GM19468 (cell line): Measurements from ENCODE around the gene PDGFD.
"Not testable (repeated sequence)": the region's sequence is repeated elsewhere in the genome, so short reads cannot be mapped to it uniquely, and the experiment has no call there.

ENCODE experiments used
- ATAC-seq: cut with Tn5 transposase; IDR thresholded peaks from one replicate; pipeline ENCODE4 v1.9.1; 2021; ENCODE audit warnings: mild to moderate bottlenecking, moderate library complexity, moderate number of reproducible peaks; ENCODE audit not compliant: unreplicated experiment; ENCODE audit errors: extremely low read depth

Gene PDGFD

DNA sequence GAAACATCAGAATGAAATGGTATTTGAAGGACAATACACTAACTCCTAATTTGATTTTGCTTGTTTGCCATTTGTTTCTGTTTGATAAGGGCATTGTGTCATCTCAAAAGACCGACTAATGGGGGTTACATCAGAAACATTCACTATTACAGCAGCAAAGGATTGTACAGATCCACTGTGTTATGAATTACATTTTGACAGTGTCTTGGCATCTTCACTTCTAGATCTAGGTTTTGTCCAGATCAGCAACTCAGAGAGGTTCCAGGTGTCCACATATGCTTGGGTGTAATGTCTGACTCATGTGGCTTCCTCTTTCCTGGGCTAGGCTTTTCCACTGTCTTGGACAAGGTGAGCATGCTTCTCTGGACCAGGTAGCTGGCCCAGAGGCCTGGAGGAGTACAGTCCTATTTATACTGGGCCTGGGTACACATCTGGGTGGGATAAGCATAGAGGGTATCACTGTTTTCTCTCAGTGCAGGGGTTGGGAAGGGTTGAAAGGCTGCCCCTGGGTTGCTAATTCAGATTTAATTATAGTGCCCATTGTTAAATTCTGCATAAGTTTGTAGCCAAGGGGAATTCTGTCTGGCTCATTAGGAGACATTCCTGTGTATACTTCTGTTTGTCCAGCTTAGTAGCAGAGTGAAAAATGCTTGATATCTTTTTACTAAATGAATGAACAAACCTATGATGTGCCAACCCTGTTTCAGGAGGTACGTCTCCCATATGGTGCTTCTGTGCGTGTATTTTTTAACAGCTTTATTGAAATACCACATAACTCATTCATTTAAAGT is 103.7 kb downstream of the PDGFD start:
- no peak for ATAC-seq

DNA sequence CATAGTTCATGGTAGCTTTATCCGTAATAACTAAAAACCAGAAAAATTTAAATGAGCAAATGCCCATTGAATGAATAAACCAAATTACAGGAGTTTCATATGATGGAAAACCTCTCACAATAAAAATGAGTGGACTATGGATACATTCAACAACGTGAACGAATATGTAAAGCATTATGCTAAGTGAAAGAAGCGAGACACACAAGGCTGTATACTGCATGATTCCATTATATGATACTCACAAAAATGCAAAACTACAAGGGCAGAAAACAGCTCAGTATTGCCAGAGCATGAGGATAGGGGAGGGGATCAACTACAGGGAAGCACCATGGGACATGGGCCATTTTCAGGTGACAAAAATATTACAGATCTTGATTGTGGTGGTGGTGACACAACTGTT is 105.3 kb downstream of the PDGFD start:
- no peak for ATAC-seq

DNA sequence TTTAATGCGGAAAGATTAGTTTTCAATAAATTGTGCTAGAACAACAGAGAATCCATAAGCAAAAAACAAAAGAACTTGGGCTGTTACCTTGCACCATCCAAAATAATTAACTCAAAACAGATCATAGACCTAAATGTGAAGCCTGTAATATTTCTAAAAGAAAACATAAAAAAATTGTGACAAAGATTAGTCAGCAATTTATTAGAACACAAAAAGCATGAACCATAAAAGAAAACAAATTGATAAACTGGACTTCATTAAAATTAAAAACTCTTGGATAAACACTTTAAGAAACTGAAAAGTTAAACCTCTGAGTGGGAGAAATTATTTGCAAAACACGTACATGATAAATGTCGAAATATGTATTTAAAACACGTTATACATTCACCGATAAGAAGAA is 106.0 kb downstream of the PDGFD start:
- no peak for ATAC-seq

GRCh38 chr11:104055596-104055995 is 108.4 kb downstream of the PDGFD start:
- ATAC-seq: no peak

DNA sequence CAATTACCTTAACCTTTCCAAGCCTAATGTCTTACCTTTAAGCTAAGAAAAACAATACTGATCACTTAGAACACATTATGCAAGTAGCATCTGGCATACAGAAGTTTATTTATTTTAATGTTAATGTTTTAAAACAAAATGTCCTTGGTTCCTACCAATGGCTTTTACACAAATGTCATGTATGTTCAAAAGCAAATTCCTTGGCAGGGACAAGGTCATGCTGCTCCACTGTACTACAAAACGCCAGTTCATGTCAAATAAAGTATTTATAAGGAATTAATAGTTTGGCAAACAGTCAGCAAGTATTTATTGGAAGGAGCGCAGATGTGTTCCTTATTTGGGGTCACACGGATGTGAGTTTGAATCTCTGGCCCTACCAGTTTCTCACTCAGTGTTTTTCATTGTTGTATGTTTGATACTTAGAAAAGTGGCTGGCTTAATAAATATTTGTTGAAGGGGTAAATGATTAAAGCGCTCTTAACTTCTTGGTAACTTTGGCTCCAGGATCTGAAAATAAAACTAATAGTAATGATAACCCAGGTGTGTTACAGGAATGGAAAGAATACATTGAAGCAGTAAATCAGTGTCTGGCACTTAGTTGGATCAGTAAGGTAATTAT is 108.9 kb downstream of the PDGFD start:
- no peak for ATAC-seq

- no peak for ATAC-seq
These were observed 110.0 kb downstream of the PDGFD start for GRCh38 chr11:104053743-104054478.

DNA sequence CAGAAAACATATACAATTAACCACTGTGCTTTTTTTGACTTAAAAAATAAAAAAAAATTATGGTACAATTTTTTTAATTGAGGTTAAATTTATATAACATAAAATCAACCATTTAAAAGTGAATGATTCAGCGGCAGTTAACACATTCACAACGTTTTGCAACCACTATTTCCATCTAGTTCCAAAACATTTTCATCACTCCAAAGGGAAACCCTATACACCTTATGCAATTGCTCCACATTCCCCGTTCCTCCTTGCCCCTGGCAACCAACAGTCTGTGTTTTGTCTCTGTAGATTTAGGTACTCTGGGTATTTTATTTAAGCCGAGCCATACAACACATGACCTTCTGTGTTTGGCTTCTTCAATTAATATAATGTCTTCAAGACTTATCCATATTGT is 112.2 kb downstream of the PDGFD start:
- ATAC-seq: no peak

DNA sequence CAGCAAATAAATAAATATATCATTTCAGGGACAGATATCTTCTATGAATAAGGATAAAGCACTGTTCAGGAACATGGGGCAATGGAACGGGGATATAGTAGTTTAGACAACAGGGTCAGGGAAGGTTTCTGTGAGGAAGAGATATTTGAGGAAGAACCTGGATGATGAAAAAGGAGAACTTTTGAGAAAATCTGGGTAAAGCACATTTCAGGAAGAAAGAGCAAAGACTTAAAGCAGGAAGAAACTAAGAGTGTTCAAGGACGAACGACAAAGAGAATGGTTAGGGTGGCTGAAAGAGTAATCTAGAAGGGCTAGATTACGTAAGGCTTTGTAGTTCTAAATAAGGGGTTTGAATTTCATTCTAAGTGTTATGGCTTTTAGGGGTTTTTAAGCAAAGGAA is 114.8 kb downstream of the PDGFD start:
- no peak for ATAC-seq

DNA sequence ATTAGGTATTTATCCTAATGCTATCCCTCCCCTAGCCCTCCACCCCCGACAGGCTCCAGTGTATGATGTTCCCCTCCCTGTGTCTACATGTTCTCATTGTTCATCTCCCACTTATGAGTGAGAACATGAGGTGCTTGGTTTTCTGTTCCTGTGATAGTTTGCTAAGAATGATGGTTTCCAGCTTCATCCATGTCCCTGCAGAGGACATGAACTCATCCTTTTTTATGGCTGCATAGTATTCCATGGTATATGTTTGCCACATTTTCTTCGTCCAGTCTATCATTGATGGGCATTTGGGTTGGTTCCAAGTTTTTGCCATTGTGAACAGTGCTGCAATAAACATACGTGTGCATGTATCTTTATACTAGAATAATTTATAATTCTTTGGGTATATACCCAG is 117.1 kb downstream of the PDGFD start:
- ATAC-seq: not testable (repeated sequence)

DNA sequence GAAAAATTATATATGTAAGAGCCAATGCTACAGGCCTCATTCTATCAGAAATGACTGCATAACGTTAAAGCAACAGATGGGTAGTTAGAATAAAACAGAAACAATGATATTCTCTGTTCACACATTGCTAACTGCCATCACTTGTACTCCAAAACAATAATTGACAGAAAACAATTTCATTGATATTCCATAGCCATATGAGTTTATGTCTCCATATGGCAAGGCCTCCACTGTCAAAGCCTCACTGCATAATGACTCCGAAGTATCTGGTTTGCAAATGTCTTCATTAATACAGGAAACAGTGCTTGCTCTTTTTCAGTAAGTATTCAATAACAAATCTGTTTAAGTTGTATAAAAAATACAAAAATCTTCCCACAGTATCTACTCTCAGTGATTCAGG is 117.6 kb downstream of the PDGFD start:
- ATAC-seq: no peak

DNA sequence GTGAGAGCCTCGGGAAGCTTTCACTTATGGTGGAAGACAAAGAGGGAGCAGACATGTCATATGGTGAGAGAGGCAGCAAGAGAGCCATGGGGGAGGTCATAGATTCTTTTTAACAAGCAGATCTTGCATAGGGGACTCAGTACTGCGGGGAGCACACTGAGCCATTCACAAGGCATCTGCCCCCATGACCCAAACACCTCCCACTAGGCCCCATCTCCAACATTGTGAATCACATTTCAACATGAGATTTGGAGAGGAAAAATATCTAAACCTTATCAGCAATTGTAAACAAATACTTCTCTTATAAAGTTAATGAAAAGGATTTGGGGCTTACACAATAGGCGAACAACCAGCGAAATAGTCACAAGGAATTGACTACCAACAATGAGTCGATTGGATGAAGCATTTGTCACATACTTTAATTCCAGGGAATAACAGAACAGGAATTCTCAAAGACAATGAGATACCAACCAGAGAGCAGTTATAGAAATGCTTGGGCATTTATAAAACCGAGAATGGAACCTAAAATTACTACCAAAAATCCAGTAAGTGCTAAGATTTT is 120.2 kb downstream of the PDGFD start:
- ATAC-seq: no peak

GRCh38 chr11:104043142-104043541 is 120.8 kb downstream of the PDGFD start:
- no peak for ATAC-seq

GRCh38 chr11:104041792-104042191 is 122.2 kb downstream of the PDGFD start:
- no peak for ATAC-seq

DNA sequence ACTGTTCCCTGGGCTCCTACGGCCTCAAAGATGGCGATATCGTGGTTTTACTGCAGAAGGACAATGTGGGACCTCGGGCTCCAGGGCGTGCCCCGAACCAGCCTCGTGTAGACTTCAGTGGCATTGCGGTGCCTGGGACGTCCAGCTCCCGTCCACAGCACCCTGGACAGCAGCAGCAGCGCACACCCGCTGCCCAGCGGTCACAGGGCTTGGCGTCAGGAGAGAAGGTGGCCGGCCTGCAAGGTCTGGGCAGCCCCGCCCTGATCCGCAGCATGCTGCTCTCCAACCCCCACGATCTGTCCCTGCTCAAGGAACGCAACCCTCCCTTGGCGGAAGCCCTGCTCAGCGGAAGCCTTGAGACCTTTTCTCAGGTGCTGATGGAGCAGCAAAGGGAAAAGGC is 127.0 kb downstream of the PDGFD start:
- no peak for ATAC-seq

GRCh38 chr11:104036588-104036987 is 127.4 kb downstream of the PDGFD start, which contains the start of gene DDI1:
TSS of gene DDI1 (plus strand) at chr11:104036640. CDS start at chr11:104036823, 183 bp downstream.
- no peak for ATAC-seq

DNA sequence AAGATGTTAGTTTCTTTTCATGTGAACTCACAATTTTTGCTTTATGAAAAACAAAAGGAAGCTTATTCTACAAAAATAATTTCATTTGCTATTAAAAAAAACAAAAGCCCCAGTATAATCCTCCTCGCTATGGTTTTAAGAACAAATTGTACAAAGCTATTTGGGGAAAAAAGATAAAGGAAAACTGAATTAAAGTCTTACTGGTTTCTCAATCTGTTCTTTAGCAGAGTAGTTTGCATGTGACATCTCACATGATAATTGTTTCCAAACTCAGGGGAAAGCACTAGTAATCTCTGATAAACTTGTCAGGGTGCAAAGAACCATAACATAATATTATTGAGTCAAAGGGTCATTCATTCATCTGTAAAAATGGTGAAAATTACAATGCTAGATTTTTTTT is 130.4 kb downstream of the PDGFD start:
- ATAC-seq: no peak

DNA sequence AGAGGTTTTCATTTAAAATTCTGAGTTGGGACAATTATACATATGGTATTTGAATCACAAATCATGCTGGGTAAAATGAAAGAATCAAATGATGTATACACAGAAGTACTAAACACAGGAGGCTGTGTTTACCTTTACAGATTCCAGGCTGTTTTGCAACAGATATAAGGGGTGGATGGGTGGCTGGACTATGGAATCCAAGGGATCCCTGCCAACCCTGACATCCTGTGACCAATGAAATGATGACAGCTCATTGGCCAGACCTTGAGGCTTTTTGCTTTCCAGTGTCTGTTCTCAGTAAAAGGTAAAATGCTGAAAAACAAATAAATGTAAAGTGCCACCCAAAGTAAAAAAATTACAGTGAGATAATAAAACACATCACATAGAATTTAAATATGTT is 130.8 kb downstream of the PDGFD start:
- ATAC-seq: no peak

GRCh38 chr11:104028476-104029263 is 135.3 kb downstream of the PDGFD start:
- ATAC-seq: no peak

- ATAC-seq: no peak
These were observed 139.4 kb downstream of the PDGFD start for GRCh38 chr11:104024572-104024971.
